ENCODE results near the gene PIP4K2C.

DNA sequence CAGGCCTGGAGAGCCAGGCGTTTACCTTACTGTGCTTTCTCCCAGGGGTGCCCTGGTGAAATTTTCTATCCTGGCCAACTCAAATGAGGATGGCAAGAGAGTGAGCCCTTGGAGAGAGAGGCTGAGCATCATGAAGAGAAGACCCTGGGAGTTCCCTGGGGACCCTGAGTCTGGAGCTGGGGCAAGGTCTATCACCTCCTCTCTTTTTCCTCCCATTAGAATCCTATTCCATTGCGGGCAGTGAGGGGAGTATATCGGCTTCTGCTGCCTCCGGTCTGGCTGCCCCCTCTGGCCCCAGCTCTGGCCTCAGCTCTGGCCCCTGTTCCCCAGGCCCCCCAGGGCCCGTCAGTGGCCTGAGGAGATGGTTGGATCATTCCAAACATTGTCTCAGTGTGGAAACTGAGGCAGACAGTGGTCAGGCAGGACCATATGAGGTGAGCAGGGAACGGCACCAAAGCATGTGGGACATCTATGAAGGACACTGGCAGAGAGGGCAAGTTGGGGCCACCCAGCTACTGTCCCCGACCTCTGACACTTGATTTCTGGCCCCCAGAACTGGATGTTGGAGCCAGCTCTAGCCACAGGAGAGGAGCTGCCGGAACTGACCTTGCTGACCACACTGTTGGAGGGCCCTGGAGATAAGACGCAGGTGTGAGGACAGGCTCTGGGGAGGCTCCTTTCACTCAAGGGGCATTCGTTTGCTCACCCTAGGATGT, 21.9 kb downstream of the PIP4K2C start:
- TF ChIP-seq CTCF (IDR thresholded peaks at IDR 0.05) (no peak), POLR2A (IDR thresholded peaks at IDR 0.05) (no peak)

All from right lobe of liver (tissue), 4 donors.